GM12878 (cell line): ENCODE data around the gene CLK2. TPM values are rescaled to one million over a fixed set of nuclear protein-coding genes. Genes with fewer than 3 reads are reported as not detected.

ENCODE experiments used
- CREM ChIP-seq: IDR thresholded peaks from 2 replicates; pipeline ENCODE4 v1.6.1; 2014; ENCODE audit warnings: antibody characterized with exemption, low read depth
- CTCF ChIP-seq, 3 experiments: IDR thresholded peaks in 2 of 3; conservative IDR thresholded peaks in 1 of 3; 2 replicates each; pipeline ENCODE4 v1.5.1; 2011; ENCODE audit warnings: low read depth in 3 of 3, low read length in 3 of 3, mild to moderate bottlenecking in 3 of 3, control low read depth in 2 of 3, moderate library complexity in 2 of 3, inconsistent platforms in 1 of 3, mixed read lengths in 1 of 3; ENCODE audit not compliant: control insufficient read depth in 2 of 3, insufficient read depth in 1 of 3; ENCODE audit errors: extremely low read depth in 1 of 3
- E4F1 ChIP-seq: fragments of 450-650 bp; IDR thresholded peaks from 2 replicates; pipeline ENCODE4 v1.6.1; 2018; ENCODE audit warnings: borderline replicate concordance, mild to moderate bottlenecking; ENCODE audit not compliant: partially characterized antibody
- ETV6 ChIP-seq, 2 experiments: fragments of 450-650 bp in 1 of 2; IDR thresholded peaks in 1 of 2; conservative IDR thresholded peaks in 1 of 2; 2 replicates each; pipeline ENCODE4 v1.6.1; 2014; ENCODE audit warnings: antibody characterized with exemption in 1 of 2, borderline replicate concordance in 1 of 2, low read depth in 1 of 2, mild to moderate bottlenecking in 1 of 2, moderate library complexity in 1 of 2
- EZH2 ChIP-seq: IDR thresholded peaks from 2 replicates; pipeline ENCODE4 v1.6.1; 2012; ENCODE audit warnings: low read depth, mild to moderate bottlenecking, control low read depth, inconsistent platforms, low read length, borderline replicate concordance; ENCODE audit not compliant: control insufficient read depth
- HDAC6 ChIP-seq: fragments of 200-600 bp; sonication (generic); IDR thresholded peaks from one replicate; pipeline ENCODE4 v1.8.0; 2017; ENCODE audit warnings: antibody characterized with exemption; ENCODE audit not compliant: unreplicated experiment
- IRF4 ChIP-seq: IDR thresholded peaks from 2 replicates; pipeline ENCODE4 v1.6.1; 2011; ENCODE audit warnings: low read depth, low read length
- JUND ChIP-seq: IDR thresholded peaks from 2 replicates; pipeline ENCODE4 v1.6.1; 2012; ENCODE audit warnings: low read depth, mild to moderate bottlenecking, low read length, improper control_type of control experiment, moderate library complexity
- MTA3 ChIP-seq: IDR thresholded peaks from 2 replicates; pipeline ENCODE4 v1.6.1; 2012; ENCODE audit warnings: low read length, inconsistent platforms, borderline replicate concordance
- MYC ChIP-seq: IDR thresholded peaks from 2 replicates; pipeline ENCODE4 v1.6.1; 2011; ENCODE audit warnings: mild to moderate bottlenecking, low read length, moderate library complexity, inconsistent platforms; ENCODE audit not compliant: insufficient read depth, insufficient replicate concordance, insufficient read length, severe bottlenecking
- NFIC ChIP-seq: IDR thresholded peaks from 2 replicates; pipeline ENCODE4 v1.6.1; 2012; ENCODE audit warnings: low read depth, mild to moderate bottlenecking, inconsistent platforms, low read length, moderate library complexity
- PML ChIP-seq: IDR thresholded peaks from 2 replicates; pipeline ENCODE4 v1.6.1; 2012; ENCODE audit warnings: low read length, inconsistent platforms
- SKIL ChIP-seq: fragments of 450-650 bp; IDR thresholded peaks from 2 replicates; pipeline ENCODE4 v1.6.1; 2017; ENCODE audit warnings: mild to moderate bottlenecking, low read depth, inconsistent platforms; ENCODE audit not compliant: poor library complexity, severe bottlenecking
- STAT3 ChIP-seq: IDR thresholded peaks from 2 replicates; pipeline ENCODE4 v1.6.1; 2011; ENCODE audit warnings: low read depth, low read length, improper control_type of control experiment
- TCF12 ChIP-seq: IDR thresholded peaks from 2 replicates; pipeline ENCODE4 v1.6.1; 2011; ENCODE audit warnings: low read depth, mild to moderate bottlenecking, low read length
- ZNF24 ChIP-seq: fragments of 450-650 bp; IDR thresholded peaks from 2 replicates; pipeline ENCODE4 v1.6.1; 2017; ENCODE audit warnings: antibody characterized with exemption, mild to moderate bottlenecking
- polyA plus RNA-seq, 11 experiments: library from polyadenylated mRNA; depleted of rRNA in 4 of 11; unstranded in 6 of 11; stranded (reverse) in 5 of 11; fragments of >200 nt; fragmentation: Nextera tagmentation in 4 of 11; fragmentation: Illumina TruSeq in 1 of 11; extraction: Ambion mirVana in 4 of 11; extraction: Trizol in 1 of 11; gene quantifications; 1 replicate in 1 of 11; 2 replicates in 10 of 11; pipeline versions ENCODE4 v1.2.1 to v1.2.3, GENCODE V29; 2011 to 2016; ENCODE audit warnings: inconsistent platforms in 2 of 11, missing spikeins in 2 of 11, low read depth in 1 of 11
- total RNA-seq, 4 experiments: library from RNA; depleted of rRNA in 3 of 4; stranded (reverse); fragments of >200 nt in 3 of 4; fragmentation: Illumina TruSeq in 1 of 4; extraction: Trizol in 1 of 4; gene quantifications; 2 replicates each; pipeline versions ENCODE4 v1.2.1 to v1.2.3, GENCODE V29; 2013 to 2021
- TF ChIP-seq, protein P1 (sequence below): IDR thresholded peaks from 2 replicates; pipeline ENCODE4 v1.6.1; 2012; ENCODE audit warnings: low read depth, low read length, improper control_type of control experiment
- TF ChIP-seq, protein P2 (sequence below): fragments of 150-350 bp; IDR thresholded peaks from 2 replicates; pipeline ENCODE4 v1.6.1; 2014; ENCODE audit warnings: mild to moderate bottlenecking, low read depth, low read length

The CLK2 gene
- total and polyA plus RNA-seq, 10 of the 15 experiments (the other 5 are each of a cell fraction or from before 2014, with no cell fraction given) = 11.1 to 83.7 (median 36.7) TPM

- TF ChIP-seq STAT3 (no peak), CREM (0 out of 2 replicates have a peak, but pooled peaks have one; percentile 20), MYC (no peak), PML (no peak), ETV6 (conservative IDR thresholded peaks at IDR 0.05 in 1 of 2, IDR thresholded peaks at IDR 0.05 in 1 of 2; ENCODE audit: borderline replicate concordance in 1 of 2, low read depth in 1 of 2) (no peak), IRF4 (0 out of 2 replicates have a peak, but pooled peaks have one; percentile 45), SKIL (peak; percentile 27), HDAC6 (no peak), E4F1 (no peak), NFIC (no peak), EZH2 (no peak), CTCF (IDR thresholded peaks at IDR 0.05 in 2 of 3, conservative IDR thresholded peaks at IDR 0.05 in 1 of 3; ENCODE audit: control insufficient read depth in 2 of 3, extremely low read depth in 1 of 3, insufficient read depth in 1 of 3, low read depth in 3 of 3, low read length in 3 of 3) (peak; percentile 100; a peak in 5 of 6 replicates), ZNF24 (no peak), TCF12 (peak; percentile 33; the same call in 1 of the 2 replicates), MTA3 (no peak), JUND (no peak)
- TF ChIP-seq, protein P1, sequence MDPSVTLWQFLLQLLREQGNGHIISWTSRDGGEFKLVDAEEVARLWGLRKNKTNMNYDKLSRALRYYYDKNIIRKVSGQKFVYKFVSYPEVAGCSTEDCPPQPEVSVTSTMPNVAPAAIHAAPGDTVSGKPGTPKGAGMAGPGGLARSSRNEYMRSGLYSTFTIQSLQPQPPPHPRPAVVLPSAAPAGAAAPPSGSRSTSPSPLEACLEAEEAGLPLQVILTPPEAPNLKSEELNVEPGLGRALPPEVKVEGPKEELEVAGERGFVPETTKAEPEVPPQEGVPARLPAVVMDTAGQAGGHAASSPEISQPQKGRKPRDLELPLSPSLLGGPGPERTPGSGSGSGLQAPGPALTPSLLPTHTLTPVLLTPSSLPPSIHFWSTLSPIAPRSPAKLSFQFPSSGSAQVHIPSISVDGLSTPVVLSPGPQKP = no peak
- TF ChIP-seq, protein P2, sequence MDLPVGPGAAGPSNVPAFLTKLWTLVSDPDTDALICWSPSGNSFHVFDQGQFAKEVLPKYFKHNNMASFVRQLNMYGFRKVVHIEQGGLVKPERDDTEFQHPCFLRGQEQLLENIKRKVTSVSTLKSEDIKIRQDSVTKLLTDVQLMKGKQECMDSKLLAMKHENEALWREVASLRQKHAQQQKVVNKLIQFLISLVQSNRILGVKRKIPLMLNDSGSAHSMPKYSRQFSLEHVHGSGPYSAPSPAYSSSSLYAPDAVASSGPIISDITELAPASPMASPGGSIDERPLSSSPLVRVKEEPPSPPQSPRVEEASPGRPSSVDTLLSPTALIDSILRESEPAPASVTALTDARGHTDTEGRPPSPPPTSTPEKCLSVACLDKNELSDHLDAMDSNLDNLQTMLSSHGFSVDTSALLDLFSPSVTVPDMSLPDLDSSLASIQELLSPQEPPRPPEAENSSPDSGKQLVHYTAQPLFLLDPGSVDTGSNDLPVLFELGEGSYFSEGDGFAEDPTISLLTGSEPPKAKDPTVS = no peak
These were observed 22.5 kb downstream of the CLK2 start (continued) for GRCh38 chr1:155250633-155251449.
